ENCODE measurements around the gene IPPK. TPM values are rescaled to one million over a fixed set of nuclear protein-coding genes. Genes with fewer than 3 reads are reported as not detected.
A peak's percentile ranks its signal among the peaks of the same experiment; 100 is the strongest.

Gene IPPK
- total RNA-seq, 1 experiment from 2014 or later = 5.4 TPM

- DNase-seq (ENCODE audit: low read depth) = no peak
Observed at GRCh38 chr9:92696619-92697018, 26.7 kb upstream of the IPPK start.

GRCh38 chr9:92686954-92687353 is 17.0 kb upstream of the IPPK start:
- DNase-seq (ENCODE audit: low read depth) = peak; percentile 8

- DNase-seq (ENCODE audit: low read depth) = no peak
Observed at GRCh38 chr9:92685022-92685421, 15.1 kb upstream of the IPPK start.

- DNase-seq (ENCODE audit: low read depth) = no peak
Observed at GRCh38 chr9:92682269-92682668, 12.3 kb upstream of the IPPK start.

- DNase-seq (ENCODE audit: low read depth) = peak; percentile 23
Observed at GRCh38 chr9:92680166-92681119, 10.5 kb upstream of the IPPK start.

- no peak for DNase-seq (ENCODE audit: low read depth)
Observed at GRCh38 chr9:92679413-92680165, 9.7 kb upstream of the IPPK start.

- DNase-seq (ENCODE audit: low read depth) = peak; percentile 83
Observed at GRCh38 chr9:92671323-92671722, 1.4 kb upstream of the IPPK start.

GRCh38 chr9:92669527-92669889 is 423 bp downstream of the IPPK start:
- DNase-seq (ENCODE audit: low read depth) = peak; percentile 28

GRCh38 chr9:92668746-92669526 is 995 bp downstream of the IPPK start:
- peak; percentile 64 for DNase-seq (ENCODE audit: low read depth)

GRCh38 chr9:92666912-92667532 is 2.9 kb downstream of the IPPK start:
- DNase-seq (ENCODE audit: low read depth) = no peak

- DNase-seq (ENCODE audit: low read depth) = no peak
Observed at GRCh38 chr9:92666236-92666635, 3.7 kb downstream of the IPPK start.

- DNase-seq (ENCODE audit: low read depth) = no peak
Observed at GRCh38 chr9:92665836-92666235, 4.1 kb downstream of the IPPK start.

GRCh38 chr9:92664394-92665152 is 5.4 kb downstream of the IPPK start:
- DNase-seq (ENCODE audit: low read depth) = no peak

GRCh38 chr9:92663951-92664350 is 6.0 kb downstream of the IPPK start:
- DNase-seq (ENCODE audit: low read depth) = no peak

- no peak for DNase-seq (ENCODE audit: low read depth)
Observed at GRCh38 chr9:92663126-92663525, 6.8 kb downstream of the IPPK start.

GRCh38 chr9:92661743-92662142 is 8.2 kb downstream of the IPPK start:
- DNase-seq (ENCODE audit: low read depth) = no peak

GRCh38 chr9:92661127-92661526 is 8.8 kb downstream of the IPPK start:
- no peak for DNase-seq (ENCODE audit: low read depth)

- no peak for DNase-seq (ENCODE audit: low read depth)
Observed at GRCh38 chr9:92660266-92660665, 9.7 kb downstream of the IPPK start.

- DNase-seq (ENCODE audit: low read depth) = no peak
Observed at GRCh38 chr9:92659601-92660000, 10.3 kb downstream of the IPPK start.

- no peak for DNase-seq (ENCODE audit: low read depth)
Observed at GRCh38 chr9:92658611-92659010, 11.3 kb downstream of the IPPK start.

- no peak for DNase-seq (ENCODE audit: low read depth)
Observed at GRCh38 chr9:92658176-92658575, 11.8 kb downstream of the IPPK start.
